Liver (tissue), 9 donors: ENCODE data around the gene TMEM248. TPM values are rescaled to one million over a fixed set of nuclear protein-coding genes. Genes with fewer than 3 reads are reported as not detected.

ENCODE experiments used
- DNase-seq: peaks from one replicate; pipeline ENCODE4 v3.0.0-alpha.2; 2017; ENCODE audit warnings: low spot score
- H3K27ac ChIP-seq, 2 donors: one replicate each; pipeline ENCODE4 v1.7.0; 2013; ENCODE audit warnings: inconsistent platforms in 2 of 2, low read length in 2 of 2, control low read depth in 1 of 2, low read depth in 1 of 2, mild to moderate bottlenecking in 1 of 2
- H3K27me3 ChIP-seq, 4 donors: one replicate each; pipeline versions ENCODE4 v1.6.1 to v1.7.0; 2013; ENCODE audit warnings: low read length in 3 of 4, inconsistent platforms in 1 of 4, mild to moderate bottlenecking in 1 of 4, moderate library complexity in 1 of 4; ENCODE audit not compliant: control insufficient read depth in 4 of 4, insufficient read depth in 4 of 4
- H3K36me3 ChIP-seq, 4 donors: one replicate each; pipeline versions ENCODE4 v1.6.1 to v1.7.0; 2013; ENCODE audit warnings: low read length in 3 of 4, mild to moderate bottlenecking in 3 of 4, low read depth in 1 of 4, moderate library complexity in 1 of 4; ENCODE audit not compliant: control insufficient read depth in 4 of 4, insufficient read depth in 3 of 4
- H3K4me1 ChIP-seq, 4 donors: one replicate each; pipeline versions ENCODE4 v1.6.1 to v1.7.0; 2013; ENCODE audit warnings: low read length in 3 of 4, mild to moderate bottlenecking in 3 of 4, moderate library complexity in 1 of 4; ENCODE audit not compliant: control insufficient read depth in 4 of 4, insufficient read depth in 4 of 4
- H3K4me3 ChIP-seq, 3 donors: one replicate each; pipeline versions ENCODE4 v1.6.1 to v1.7.0; 2013; ENCODE audit warnings: low read length in 3 of 3, control low read depth in 1 of 3, low read depth in 1 of 3, mild to moderate bottlenecking in 1 of 3
- H3K9ac ChIP-seq, 2 donors: one replicate each; pipeline ENCODE4 v1.7.0; 2013; ENCODE audit warnings: low read length in 2 of 2, mild to moderate bottlenecking in 2 of 2, moderate library complexity in 2 of 2, control low read depth in 1 of 2, low read depth in 1 of 2
- H3K9me3 ChIP-seq, 4 donors: one replicate each; pipeline versions ENCODE4 v1.6.1 to v1.7.0; 2013; ENCODE audit warnings: low read length in 3 of 4; ENCODE audit not compliant: control insufficient read depth in 4 of 4
- CTCF ChIP-seq: fragments of 150-350 bp; IDR thresholded peaks from 2 replicates; pipeline ENCODE4 v1.5.1; 2017; ENCODE audit warnings: improper control_type of control experiment, low read depth, low read length; ENCODE audit not compliant: missing input control
- EGR1 ChIP-seq, 2 donors: IDR thresholded peaks; 2 replicates each; pipeline ENCODE4 v1.6.1; 2016 to 2018; ENCODE audit warnings: antibody characterized with exemption in 2 of 2, low read depth in 2 of 2
- FOXA1 ChIP-seq: IDR thresholded peaks from 2 replicates; pipeline ENCODE4 v1.6.1; 2016; ENCODE audit warnings: antibody characterized with exemption
- FOXA2 ChIP-seq: IDR thresholded peaks from 2 replicates; pipeline ENCODE4 v1.6.1; 2016; ENCODE audit warnings: antibody characterized with exemption
- GABPA ChIP-seq, 2 donors: IDR thresholded peaks in 1 of 2; conservative IDR thresholded peaks in 1 of 2; 2 replicates each; pipeline ENCODE4 v1.6.1; 2016; ENCODE audit warnings: antibody characterized with exemption in 2 of 2, mild to moderate bottlenecking in 1 of 2, moderate library complexity in 1 of 2
- HNF4A ChIP-seq, 2 donors: conservative IDR thresholded peaks; 2 replicates each; pipeline ENCODE4 v1.6.1; 2016; ENCODE audit warnings: antibody characterized with exemption in 2 of 2, mild to moderate bottlenecking in 2 of 2
- HNF4G ChIP-seq: IDR thresholded peaks from 2 replicates; pipeline ENCODE4 v1.6.1; 2016; ENCODE audit warnings: antibody characterized with exemption
- JUND ChIP-seq, 2 donors: IDR thresholded peaks; 2 replicates each; pipeline ENCODE4 v1.6.1; 2016; ENCODE audit warnings: antibody characterized with exemption in 2 of 2
- MAX ChIP-seq: IDR thresholded peaks from 2 replicates; pipeline ENCODE4 v1.6.1; 2016; ENCODE audit warnings: antibody characterized with exemption
- NR2F2 ChIP-seq: IDR thresholded peaks from 2 replicates; pipeline ENCODE4 v1.6.1; 2016; ENCODE audit warnings: antibody characterized with exemption
- RAD21 ChIP-seq, 2 donors: IDR thresholded peaks; 2 replicates each; pipeline ENCODE4 v1.6.1; 2016; ENCODE audit warnings: antibody characterized with exemption in 2 of 2, mild to moderate bottlenecking in 2 of 2
- REST ChIP-seq: IDR thresholded peaks from 2 replicates; pipeline ENCODE4 v1.6.1; 2016; ENCODE audit warnings: antibody characterized with exemption, mild to moderate bottlenecking
- RXRA ChIP-seq, 2 donors: IDR thresholded peaks; 2 replicates each; pipeline ENCODE4 v1.6.1; 2017 to 2018; ENCODE audit warnings: antibody characterized with exemption in 2 of 2, mild to moderate bottlenecking in 1 of 2
- SP1 ChIP-seq: IDR thresholded peaks from 2 replicates; pipeline ENCODE4 v1.6.1; 2018; ENCODE audit warnings: antibody characterized with exemption, mild to moderate bottlenecking
- TAF1 ChIP-seq: conservative IDR thresholded peaks from 2 replicates; pipeline ENCODE4 v1.6.1; 2016; ENCODE audit warnings: antibody characterized with exemption, mild to moderate bottlenecking
- YY1 ChIP-seq: IDR thresholded peaks from 2 replicates; pipeline ENCODE4 v1.6.1; 2016; ENCODE audit warnings: antibody characterized with exemption, mild to moderate bottlenecking
- ZBTB33 ChIP-seq: IDR thresholded peaks from 2 replicates; pipeline ENCODE4 v1.6.1; 2016; ENCODE audit warnings: antibody characterized with exemption
- WGBS: extraction: QIAGEN DNeasy Blood & Tissue Kit; methylation state at CpG from one replicate; pipeline ENCODE4 v1.1.7; 2013; 5-methylcytosine and 5-hydroxymethylcytosine counted together
- polyA plus RNA-seq, 2 donors: library from polyadenylated mRNA; stranded (reverse) in 1 of 2; unstranded in 1 of 2; fragments of 200-250 nt in 1 of 2; fragments of >200 nt in 1 of 2; fragmentation: Nextera tagmentation in 1 of 2; extraction: Ambion mirVana in 1 of 2; gene quantifications; one replicate each; pipeline versions ENCODE4 v1.2.1 to v1.2.3, GENCODE V29; 2013 to 2015
- total RNA-seq, 2 donors: library from RNA; depleted of rRNA; stranded (reverse); fragments of >200 nt; gene quantifications; one replicate each; pipeline ENCODE4 v1.2.3, GENCODE V29; 2014
- TF ChIP-seq, protein P1 (sequence below): IDR thresholded peaks from 2 replicates; pipeline ENCODE4 v1.6.1; 2016; ENCODE audit warnings: antibody characterized with exemption
- donor health status: healthy.
- donor health status: healthy.
- donor health status: healthy.
- donor health status: healthy.
- donor health status: healthy.

The TMEM248 gene
- total and polyA plus RNA-seq, 4 donors: 31.4 to 45.6 (median 41.6) TPM

- H3K27ac ChIP-seq: no peak overlapping the region
- no peaks in the 10 kb centered on the region for H3K27me3 ChIP-seq
- H3K4me1 ChIP-seq: peaks cover 2 to 29% (median 19%) of the 10 kb centered on the region in 4 donors
- H3K36me3 ChIP-seq: no peaks in the 10 kb centered on the region
- H3K4me3 ChIP-seq: peak overlapping the region in 2 of 3 donors; percentile 98 to 100
- H3K9me3 ChIP-seq: no peaks in the 10 kb centered on the region
- TF ChIP-seq HNF4A (conservative IDR thresholded peaks at IDR 0.05): no peak
- TF ChIP-seq, protein P1, sequence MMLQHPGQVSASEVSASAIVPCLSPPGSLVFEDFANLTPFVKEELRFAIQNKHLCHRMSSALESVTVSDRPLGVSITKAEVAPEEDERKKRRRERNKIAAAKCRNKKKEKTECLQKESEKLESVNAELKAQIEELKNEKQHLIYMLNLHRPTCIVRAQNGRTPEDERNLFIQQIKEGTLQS: no peak
- TF ChIP-seq FOXA1: no peak
- no peak for TF ChIP-seq JUND (IDR thresholded peaks at IDR 0.05)
- TF ChIP-seq RXRA (IDR thresholded peaks at IDR 0.05): no peak
- TF ChIP-seq CTCF: no peak
- no peak for TF ChIP-seq REST
- TF ChIP-seq YY1: no peak
- TF ChIP-seq SP1: no peak
- no peak for TF ChIP-seq RAD21 (IDR thresholded peaks at IDR 0.05)
- no peak for TF ChIP-seq NR2F2
- TF ChIP-seq TAF1: no peak
- no peak for TF ChIP-seq EGR1 (IDR thresholded peaks at IDR 0.05; ENCODE audit: low read depth in 2 of 2)
- no peak for TF ChIP-seq HNF4G
- TF ChIP-seq MAX: no peak
- no peak for TF ChIP-seq GABPA (IDR thresholded peaks at IDR 0.05 in 1 of 2, conservative IDR thresholded peaks at IDR 0.05 in 1 of 2)
- no peak for DNase-seq
- WGBS: 85% methylated on average over 3 of the region's 3 CpGs
- no peak overlapping the region for H3K9ac ChIP-seq
These were observed 769 bp upstream of the TMEM248 start for GRCh38 chr7:66920256-66920655.

DNA sequence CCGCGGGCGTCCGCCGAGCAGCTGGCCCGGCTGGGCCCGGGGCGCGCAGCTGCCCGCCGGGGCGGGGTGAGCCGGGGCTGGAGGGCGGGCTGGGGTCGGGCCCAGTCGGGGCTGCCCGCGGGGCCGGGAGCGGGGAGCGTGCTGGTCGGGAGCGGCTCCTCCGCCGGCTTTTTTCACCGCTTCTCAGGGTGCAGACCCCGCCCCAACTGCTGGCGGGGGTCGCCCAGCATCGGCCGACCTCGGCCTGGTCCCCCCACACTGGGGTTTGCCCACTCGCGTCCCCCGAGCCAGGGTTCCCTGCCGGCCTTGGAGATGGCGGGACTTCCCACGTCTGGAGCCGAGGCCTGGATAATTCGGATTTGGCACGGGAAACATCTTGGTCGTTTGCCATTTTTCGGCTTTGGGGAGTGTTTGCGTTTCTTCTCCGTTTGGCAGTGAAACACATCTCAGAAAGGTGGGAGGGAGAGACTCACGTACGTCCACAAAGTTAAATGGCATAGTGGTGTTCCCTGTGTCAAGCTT, 432 bp downstream of the TMEM248 start:
- Histone ChIP-seq H3K4me1 (peaks cover 2 to 29% (median 19%) of the 10 kb centered on the region in 4 donors), H3K27ac (peak overlapping the region; percentile 60 to 84), H3K27me3 (no peaks in the 10 kb centered on the region), H3K36me3 (no peaks in the 10 kb centered on the region), H3K9me3 (no peaks in the 10 kb centered on the region), H3K9ac (peak overlapping the region; percentile 80 to 90), H3K4me3 (peak overlapping the region; percentile 85 to 100 (median 98))
- TF ChIP-seq, protein P1: no peak
- TF ChIP-seq FOXA1 (no peak), JUND (IDR thresholded peaks at IDR 0.05) (no peak), HNF4G (no peak), GABPA (IDR thresholded peaks at IDR 0.05 in 1 of 2, conservative IDR thresholded peaks at IDR 0.05 in 1 of 2) (no peak), SP1 (no peak), CTCF (no peak), YY1 (no peak), ZBTB33 (no peak), RXRA (IDR thresholded peaks at IDR 0.05) (no peak), TAF1 (no peak), HNF4A (conservative IDR thresholded peaks at IDR 0.05) (no peak), FOXA2 (no peak), RAD21 (IDR thresholded peaks at IDR 0.05) (no peak), EGR1 (IDR thresholded peaks at IDR 0.05; ENCODE audit: low read depth in 2 of 2) (no peak), NR2F2 (no peak)
- under 1% methylated on average over 47 of the region's 47 CpGs for WGBS
- no peak for DNase-seq
